HL-60/S4 treated with retinoic acid at 250 ng/mL for 4 days and 3 days (cell line): ENCODE measurements around the gene NOL4.
"Not testable (repeated sequence)": the region's sequence is repeated elsewhere in the genome, so short reads cannot be mapped to it uniquely, and the experiment has no call there.

Experiments used
- in situ Hi-C: fragments of 300-500 bp; cut with MboI; formaldehyde crosslinking; loops from 2 replicates; pipeline ENCODE4 v1.7.0; 2022; ENCODE audit warnings: low sequenced_read_pairs

NOL4 gene, protein sequence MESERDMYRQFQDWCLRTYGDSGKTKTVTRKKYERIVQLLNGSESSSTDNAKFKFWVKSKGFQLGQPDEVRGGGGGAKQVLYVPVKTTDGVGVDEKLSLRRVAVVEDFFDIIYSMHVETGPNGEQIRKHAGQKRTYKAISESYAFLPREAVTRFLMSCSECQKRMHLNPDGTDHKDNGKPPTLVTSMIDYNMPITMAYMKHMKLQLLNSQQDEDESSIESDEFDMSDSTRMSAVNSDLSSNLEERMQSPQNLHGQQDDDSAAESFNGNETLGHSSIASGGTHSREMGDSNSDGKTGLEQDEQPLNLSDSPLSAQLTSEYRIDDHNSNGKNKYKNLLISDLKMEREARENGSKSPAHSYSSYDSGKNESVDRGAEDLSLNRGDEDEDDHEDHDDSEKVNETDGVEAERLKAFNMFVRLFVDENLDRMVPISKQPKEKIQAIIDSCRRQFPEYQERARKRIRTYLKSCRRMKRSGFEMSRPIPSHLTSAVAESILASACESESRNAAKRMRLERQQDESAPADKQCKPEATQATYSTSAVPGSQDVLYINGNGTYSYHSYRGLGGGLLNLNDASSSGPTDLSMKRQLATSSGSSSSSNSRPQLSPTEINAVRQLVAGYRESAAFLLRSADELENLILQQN

DNA sequence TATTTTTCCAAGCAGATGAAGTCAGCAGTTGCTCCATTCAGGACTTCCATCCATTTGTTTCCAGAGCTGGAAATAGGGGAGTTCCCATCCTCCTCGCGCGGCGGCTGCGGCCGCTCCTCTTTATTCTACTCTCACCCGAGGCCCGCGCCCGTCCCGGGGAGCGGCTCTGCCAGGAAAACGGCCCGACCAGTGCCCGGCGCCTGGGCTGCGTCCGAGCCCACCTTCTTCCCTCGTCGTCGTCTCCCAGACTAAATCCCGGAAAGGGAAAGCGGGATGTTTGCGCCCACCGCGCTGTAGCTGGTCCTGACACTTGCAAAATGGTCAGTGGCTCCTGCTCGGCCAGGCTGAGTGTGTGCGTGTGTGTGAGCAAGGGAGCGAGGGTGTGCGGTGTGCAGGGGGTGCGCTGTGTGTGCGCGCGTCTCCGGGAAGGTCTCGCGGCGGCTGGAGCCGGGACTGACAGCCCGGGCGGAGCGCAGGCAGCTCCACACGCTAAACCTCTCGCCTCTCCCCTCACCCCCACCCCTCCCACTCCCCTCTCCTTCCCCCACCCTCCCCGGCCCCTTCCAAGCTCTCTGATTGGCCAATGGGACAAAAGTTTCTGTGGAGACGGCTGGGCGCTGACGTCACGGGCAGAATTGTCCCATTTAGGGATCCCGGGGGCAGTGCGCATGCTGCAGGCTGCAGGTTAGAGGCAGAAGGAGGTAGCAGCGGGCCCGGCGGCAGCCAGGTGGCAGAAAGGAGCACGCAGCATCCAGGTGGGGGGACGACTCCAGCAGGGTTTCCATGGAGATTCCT lies at the start of gene NOL4:
TSS of gene NOL4 (minus strand) at position 491 of the 795 bp plus-strand sequence. CDS start 1,660 bp downstream, outside the sequence.
- in situ Hi-C loops, result no loop called here

DNA sequence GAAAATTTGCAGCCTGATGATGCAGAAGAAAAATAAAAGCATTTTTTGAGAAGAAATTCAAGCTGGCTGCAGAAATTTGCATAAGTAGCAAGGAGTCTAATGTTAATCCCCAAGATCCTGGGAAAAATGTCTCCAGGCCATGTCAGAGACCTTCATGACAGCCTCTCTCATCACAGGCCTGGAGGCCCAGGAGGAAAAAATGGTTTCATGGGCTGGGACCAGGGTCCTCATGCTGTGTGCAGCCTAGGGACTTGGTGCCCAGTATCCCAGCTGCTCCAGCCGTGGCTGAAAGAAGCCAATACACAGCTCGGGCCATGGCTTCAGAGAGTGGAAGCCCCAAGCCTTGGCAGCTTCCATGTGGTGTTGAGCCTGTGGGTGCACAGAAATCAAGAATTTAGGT lies 41.3 kb upstream of the NOL4 start:
- in situ Hi-C loops, result not testable (repeated sequence)

DNA sequence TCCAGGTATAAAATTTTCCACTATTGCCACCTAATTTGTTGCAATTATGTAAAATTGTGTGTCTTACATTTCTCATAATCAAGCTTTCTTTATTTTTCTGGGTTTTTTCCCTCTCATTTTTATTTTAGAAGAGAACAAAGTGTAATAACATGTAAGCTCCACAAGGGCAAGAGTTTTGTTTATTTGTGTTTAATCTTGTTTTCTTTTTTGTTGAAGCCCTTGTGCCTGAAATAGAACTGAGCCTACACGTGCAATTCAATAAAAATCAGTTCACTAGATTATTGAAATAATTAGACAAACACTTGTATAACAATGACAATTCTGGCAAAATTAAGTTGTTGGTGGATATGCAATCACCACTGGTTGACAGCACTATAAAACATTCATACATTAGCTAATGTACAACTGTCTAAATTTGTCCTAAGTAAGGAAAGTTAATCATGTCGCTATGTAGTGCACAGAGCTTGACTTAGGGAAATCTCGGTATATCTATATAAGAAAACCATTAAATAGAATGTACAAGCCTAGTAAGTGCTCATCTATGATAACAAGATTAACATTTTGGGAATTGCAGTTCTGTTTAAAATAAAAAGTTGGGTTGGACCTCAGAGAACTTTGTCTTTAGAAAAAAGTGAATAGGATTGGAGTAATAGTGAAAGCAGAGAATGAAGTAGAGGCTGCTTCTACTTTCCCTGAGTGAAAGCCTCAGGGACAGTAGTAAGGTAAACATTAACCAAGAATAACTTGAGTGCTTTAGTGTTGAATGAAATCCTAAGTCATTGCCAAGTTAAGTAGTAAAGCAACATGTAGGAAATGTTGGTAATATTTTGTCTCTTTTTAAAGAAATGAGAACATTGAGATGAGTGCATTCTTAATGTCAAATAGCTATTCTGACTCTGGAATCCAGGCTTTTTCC lies 37.4 kb upstream of the NOL4 start:
- in situ Hi-C loops, result no loop called here

DNA sequence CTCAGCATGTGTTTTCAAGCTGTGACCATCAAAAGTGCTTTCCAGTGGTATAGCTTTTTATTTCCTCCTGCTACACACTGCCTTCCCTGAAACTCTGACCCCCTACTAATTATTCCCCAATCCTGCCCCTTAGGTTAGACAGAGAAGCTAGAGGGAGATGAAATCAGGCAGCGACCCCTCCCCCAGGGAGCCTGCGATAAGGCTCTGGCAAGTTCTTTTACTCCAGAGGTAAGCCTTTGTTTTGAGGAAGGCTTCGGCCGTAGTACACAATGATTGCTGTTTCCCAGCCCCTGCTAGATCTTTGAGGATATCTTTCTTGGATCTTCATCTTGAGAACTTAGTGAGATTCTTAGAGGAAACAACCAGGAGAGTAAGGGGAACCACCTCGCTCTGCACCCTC lies 33.5 kb upstream of the NOL4 start:
- in situ Hi-C loops, result no loop called here

DNA sequence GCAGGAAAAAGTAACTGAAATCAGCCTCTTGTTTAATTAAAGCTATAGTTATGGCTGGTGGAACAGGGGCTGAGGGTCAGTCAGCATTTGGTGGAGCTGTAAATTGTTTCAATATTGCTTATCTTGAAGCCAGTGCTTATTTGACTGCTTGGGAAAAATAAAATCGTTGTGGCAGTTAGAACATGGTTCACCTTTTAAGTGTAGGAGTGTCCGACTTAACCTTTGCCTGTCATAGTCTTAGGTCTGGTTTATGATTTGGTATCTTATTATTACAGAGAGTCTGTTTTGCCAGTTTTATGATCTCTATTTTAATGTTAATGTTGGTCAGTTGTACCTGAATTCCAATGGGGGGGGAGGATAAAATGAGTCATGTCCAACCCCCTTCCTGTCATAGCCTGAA lies 27.2 kb upstream of the NOL4 start:
- in situ Hi-C loops, result no loop called here

DNA sequence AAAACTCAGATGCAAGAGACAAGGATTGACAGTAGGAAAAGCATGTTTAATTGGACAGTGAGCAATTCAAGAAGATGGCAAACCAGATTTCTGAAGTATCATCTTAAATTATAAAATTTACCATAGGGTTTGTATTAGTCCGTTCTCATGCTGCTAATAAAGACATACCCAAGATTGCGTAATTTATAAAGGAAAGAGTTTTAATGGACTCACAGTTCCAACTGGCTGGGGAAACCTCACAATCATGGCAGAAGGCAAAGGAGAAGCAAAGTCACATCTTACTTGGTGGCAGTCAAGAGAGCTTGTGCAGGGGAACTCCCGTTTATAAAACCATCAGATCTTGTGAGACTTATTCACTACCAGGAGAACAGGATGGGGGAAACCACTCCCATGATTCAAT lies 24.0 kb upstream of the NOL4 start:
- in situ Hi-C loops, result no loop called here

DNA sequence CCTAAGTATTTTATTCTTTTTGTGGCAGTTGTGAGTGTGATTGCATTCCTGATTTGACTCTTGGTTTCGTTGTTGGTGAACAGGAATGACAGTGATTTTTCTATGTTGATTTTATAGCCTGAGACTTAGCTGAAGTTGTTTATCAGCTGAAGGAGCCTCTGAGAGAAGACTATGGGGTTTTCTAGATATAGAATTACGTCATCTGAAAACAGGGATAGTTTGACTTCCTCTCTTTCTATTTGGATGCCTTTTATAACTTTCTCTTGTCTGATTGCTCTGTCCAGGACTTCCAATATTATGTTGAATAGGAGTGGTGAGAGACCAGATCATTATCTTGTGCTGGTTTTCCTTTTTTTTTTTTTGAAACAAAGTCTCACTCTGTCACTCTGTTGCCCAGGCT lies 18.0 kb upstream of the NOL4 start:
- in situ Hi-C loops, result no loop called here

DNA sequence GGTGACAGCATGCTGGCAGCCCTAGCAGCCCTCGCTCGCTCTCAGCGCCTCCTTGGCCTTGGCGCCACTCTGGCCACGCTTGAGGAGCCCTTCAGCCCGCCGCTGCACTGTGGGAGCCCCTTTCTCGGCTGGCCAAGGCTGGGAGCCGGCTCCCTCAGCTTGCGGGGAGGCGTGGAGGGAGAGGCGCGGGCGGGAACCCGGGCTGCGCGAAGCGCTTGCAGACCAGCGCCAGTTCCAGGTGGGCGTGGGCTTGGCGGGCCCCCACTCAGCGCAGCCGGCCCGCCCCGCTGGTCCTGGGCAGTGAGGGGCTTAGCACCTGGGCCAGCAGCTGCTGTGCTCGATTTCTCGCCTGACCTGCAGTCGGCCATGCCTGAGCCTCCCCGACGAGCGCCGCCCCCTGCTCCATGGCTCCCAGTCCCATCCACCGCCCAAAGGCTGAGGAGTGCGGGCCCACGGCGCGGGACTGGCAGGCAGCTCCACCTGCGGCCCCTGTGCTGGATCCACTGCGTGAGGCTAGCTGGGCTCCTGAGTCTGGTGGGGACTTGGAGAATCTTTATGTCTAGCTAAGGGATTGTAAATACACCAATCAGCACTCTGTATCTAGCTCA lies 9.2 kb upstream of the NOL4 start:
- in situ Hi-C loops, result not testable (repeated sequence)

DNA sequence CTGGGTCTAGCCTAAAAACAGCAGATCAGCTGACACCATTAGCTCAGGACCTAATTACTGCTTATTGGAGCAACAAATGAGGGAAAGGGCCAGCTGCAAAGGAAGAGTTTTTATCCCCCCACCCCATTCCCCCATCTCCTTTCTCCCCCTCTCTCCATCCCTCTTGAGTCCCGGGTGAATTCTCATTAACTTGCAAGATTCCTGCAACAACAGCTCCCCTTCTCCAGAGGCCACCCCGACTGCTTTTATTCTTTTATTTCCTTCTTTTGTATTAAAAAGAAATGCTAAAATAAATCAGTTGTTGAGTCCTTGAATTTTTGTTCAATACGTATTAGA lies 473 bp upstream of the NOL4 start:
- in situ Hi-C loops, result no loop called here

DNA sequence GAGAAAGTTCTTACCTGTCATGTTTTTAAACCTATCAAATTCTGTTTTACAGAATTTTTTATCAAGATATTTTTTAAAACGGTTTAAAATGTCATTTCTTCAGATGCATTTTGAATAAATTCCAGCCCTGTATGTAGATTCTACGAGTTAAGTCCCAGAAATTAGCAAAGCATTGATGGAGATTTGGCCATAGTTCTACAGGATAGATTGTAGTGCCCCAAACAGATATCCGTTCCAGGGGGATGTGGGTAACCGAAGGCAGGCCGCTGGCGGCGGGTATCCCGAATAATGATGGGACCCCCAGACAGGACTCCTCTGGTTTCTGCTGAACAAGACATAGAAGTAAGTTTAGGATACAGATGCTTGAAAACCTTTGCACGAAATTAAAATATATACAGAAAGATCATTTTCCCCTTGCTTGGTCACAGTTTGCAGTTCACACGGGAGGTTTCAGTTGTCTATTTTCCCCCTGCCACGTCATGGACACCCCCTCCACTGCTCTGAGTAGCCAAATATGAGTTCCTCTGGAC lies 755 bp downstream of the NOL4 start:
- in situ Hi-C loops, result no loop called here

DNA sequence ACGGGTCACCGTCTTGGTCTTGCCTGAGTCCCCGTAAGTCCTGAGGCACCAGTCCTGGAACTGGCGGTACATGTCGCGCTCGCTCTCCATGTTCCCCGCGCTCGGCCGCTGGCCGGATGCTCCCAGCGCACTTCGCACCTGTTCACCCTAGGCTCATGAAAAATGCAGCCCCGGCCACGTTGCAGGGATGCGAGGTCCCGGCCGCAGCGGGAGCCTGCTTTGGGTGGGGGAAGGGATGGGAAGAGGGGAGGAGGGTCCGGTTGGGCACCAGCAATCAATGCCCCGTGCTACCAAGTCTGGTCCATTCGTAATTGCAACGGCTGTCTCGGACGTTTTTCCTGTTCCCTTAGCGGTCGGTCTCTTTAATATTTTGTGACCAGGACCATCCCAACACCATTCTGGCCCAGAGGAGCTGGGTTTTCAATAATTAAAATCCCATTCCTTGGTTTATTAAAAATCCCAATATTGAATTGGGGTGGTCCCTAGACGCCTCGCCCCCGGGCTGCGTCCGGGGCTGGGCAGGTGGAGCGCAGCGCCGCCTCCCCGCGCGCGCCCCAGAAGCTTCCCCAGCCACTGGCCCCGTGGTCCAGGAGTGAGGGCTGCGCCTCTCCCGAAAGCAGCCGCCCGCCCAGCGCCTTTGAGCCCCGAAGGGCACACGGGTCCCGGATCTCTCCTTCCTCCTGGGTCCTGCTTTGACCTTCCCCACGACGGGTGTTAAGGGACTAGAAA lies 1.4 kb downstream of the NOL4 start:
- in situ Hi-C loops, result no loop called here

DNA sequence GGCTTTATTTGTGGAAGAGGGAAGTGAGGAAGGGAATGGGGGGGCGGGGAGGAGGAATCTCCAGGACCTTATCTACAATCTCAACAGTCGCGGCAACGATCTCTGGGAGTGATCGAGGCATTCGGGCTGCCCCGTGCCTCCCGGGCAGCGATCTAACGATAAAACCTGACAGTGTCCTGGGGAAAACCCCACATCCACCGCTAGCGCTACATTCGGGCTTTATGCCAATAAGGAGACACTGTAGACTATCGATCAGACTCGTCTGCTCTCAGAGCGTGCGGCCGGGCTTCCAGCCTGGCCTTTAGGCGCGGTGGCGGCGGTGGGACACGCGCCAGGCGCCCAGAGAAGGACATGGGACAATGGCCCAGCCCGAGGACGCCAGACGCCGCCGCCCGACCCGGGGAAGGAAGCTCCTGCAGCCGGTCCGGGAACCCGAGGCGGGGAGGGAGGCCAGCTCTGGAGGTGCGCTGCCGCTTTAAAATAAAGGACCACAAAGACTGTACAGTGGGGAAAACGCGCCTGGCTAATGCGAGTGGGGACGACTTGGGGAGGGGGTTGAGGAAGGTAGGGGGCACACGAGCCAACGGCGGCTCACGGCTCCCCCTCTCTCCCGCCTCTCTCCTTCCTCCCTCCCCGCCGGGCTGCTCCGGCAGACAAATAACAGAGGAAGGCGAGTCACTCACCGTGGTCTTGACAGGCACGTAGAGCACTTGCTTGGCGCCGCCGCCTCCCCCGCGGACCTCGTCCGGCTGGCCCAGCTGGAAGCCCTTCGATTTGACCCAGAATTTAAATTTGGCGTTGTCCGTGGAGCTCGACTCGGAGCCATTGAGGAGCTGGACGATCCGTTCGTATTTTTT lies 2.2 kb downstream of the NOL4 start:
- in situ Hi-C loops, result no loop called here

DNA sequence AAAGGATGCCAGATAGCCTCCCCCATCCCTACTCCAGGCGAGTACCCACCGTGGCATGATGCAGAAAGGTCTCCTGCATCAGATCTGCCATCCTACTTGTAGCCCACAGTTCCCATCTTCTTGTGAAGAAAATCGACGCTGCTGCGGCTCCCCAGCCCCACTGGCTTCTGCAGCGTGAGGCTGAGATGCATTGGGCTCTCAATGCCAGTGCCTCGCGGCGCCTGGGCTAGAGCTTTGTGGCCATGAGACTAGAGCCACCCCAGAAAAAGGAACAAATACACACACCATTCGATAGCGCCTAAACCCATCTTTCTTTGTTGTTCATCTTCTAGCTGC lies 2.8 kb downstream of the NOL4 start:
- in situ Hi-C loops, result no loop called here

DNA sequence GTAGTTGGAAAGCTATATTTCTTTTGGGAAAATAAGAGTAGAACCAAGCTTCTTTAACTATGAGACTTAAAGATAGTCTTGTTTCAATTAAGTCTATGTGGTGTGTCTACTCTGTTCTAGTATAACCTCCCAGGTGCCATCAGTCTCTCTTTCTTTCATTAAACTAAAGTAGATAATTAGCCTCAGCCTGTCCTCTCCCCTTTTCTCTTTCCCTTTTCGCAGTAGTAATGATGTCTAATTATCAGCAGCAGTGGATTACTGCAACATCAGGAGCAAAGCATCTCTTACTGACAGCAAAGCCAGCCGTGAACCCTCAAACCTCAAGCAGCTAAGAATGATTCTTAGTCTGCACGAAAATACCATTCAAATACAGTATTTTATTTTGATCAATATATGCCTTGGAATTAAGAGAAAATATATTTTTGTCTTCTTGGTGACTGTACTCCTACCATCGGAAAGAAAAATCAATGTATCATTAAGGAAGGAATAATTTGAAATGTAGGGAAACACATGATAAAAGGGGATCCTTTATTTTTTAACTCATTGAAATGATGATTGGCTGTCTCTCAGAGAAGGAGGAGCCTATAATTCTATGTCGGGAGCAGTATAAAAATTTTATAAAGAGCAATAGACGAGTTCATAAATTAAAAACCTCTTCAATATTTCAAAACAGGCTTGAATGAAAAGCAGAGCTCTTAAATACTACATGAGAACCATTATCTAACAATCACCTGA lies 4.5 kb downstream of the NOL4 start:
- in situ Hi-C loops, result no loop called here

DNA sequence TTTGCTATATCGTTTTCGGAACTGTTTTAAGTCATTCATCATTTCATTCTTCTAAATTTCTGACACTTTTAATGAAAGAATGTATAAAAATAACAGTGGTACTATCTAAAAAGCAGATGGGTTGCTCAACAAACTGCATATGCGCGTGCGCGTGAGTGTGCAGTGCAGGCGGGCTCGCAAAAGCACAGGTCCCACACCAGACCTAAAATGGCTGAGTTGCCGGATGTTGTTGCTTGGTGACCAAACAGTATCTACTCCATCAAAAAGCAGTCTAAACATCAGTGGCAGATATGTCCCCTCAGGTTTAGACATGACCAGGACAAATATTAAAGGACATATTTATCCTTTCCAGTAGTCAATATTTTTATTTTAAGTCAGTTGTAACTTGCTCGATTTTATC lies 5.1 kb downstream of the NOL4 start:
- in situ Hi-C loops, result no loop called here

DNA sequence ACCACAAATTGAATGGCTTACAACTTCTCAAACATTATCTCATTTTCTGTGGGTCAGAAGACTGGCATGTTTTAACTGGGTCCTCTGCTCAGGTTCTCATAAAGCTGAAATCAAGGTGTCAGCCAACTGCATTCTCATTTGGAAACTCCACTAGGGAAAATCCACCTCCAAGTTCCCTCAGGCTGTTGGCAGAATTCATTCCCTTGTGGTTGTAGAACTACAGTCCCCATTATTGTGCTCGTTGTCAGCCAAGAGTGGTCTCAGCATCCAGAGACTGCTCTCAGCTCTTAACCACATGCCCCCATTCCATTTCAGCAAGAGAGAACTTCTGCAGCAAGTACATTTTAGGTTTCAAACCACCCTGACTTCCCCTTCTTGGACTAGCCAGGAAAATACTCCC lies 12.2 kb downstream of the NOL4 start:
- in situ Hi-C loops, result no loop called here

DNA sequence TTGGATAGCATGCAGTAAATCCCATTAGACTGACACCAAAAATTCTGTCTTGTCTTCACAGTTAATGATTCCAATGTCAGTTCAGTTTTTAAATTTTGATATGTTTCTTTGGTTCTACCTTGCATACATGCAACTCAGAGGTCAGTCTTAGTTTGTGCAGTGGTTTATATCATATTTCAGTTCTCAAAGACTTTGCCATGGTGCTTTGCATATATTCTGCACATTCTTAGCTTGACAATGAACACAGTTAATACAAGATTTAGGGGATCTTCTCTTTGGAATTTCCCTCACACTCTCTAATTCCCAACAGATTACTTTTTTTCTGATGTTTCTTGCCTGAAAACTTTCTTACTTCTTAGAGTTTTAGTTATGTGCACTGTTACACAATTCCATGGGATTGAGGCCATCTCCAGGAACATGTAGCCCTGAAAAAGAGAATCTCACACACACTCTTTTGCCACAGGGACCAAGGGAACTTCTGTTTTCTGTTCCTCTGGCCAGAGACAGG lies 17.3 kb downstream of the NOL4 start:
- in situ Hi-C loops, result no loop called here

DNA sequence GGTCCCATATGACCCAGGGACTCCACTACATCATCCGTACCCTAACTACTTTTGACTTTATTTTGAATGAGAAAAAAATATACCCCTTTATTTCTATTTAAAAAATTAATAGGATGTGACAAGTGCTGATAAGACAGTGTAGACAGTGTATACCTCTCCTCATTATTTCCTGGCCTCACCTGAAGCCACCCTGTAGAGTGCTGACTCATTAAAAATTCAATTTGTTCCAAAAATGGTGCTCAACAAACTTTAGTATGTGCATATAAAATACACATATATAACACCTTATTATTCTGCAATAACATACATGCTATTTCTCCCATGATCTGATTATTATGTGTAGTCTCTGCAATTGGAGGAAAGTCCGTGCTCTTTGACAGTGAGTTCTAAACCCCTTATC lies 20.8 kb downstream of the NOL4 start:
- in situ Hi-C loops, result no loop called here
